Measurements from ENCODE around the gene TMEM205.

The TMEM205 gene

GRCh38 chr19:11365557-11366117 lies 19.6 kb upstream of the TMEM205 start:
- no peaks in the 10 kb centered on the region for H3K27me3 ChIP-seq (ENCODE audit: insufficient read depth, low read length)
- TF ChIP-seq, protein P1, sequence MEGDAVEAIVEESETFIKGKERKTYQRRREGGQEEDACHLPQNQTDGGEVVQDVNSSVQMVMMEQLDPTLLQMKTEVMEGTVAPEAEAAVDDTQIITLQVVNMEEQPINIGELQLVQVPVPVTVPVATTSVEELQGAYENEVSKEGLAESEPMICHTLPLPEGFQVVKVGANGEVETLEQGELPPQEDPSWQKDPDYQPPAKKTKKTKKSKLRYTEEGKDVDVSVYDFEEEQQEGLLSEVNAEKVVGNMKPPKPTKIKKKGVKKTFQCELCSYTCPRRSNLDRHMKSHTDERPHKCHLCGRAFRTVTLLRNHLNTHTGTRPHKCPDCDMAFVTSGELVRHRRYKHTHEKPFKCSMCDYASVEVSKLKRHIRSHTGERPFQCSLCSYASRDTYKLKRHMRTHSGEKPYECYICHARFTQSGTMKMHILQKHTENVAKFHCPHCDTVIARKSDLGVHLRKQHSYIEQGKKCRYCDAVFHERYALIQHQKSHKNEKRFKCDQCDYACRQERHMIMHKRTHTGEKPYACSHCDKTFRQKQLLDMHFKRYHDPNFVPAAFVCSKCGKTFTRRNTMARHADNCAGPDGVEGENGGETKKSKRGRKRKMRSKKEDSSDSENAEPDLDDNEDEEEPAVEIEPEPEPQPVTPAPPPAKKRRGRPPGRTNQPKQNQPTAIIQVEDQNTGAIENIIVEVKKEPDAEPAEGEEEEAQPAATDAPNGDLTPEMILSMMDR (IDR thresholded peaks at IDR 0.05; ENCODE audit: low read length) = no peak
- TF ChIP-seq EZH2 (IDR thresholded peaks at IDR 0.05; ENCODE audit: borderline replicate concordance, low read length) = no peak
- H3K4me2 ChIP-seq (ENCODE audit: low read length) = no peak overlapping the region
- no peak overlapping the region for H3K9ac ChIP-seq (ENCODE audit: low read length)
- no peak overlapping the region for H2AFZ ChIP-seq (ENCODE audit: low read length)
- H3K9me3 ChIP-seq (ENCODE audit: low read length) = no peaks in the 10 kb centered on the region
- no peaks in the 10 kb centered on the region for H3K79me2 ChIP-seq (ENCODE audit: insufficient read depth, low read length)
- no peaks in the 10 kb centered on the region for H3F3A ChIP-seq (ENCODE audit: insufficient read depth, low read length)
- H4K20me1 ChIP-seq (ENCODE audit: insufficient read depth, low read length) = no peaks in the 10 kb centered on the region
- H3K36me3 ChIP-seq (ENCODE audit: insufficient read depth, low read length) = peaks cover 3% of the 10 kb centered on the region; the same call in 1 of the 2 replicates
- H3K27ac ChIP-seq (ENCODE audit: low read depth, low read length, poor library complexity, severe bottlenecking) = no peak overlapping the region
- no peak overlapping the region for H3K4me3 ChIP-seq (ENCODE audit: low read depth, low read length, poor library complexity, severe bottlenecking)
- H3K9me2 ChIP-seq (ENCODE audit: low read depth, low read length) = no peaks in the 10 kb centered on the region
- no peaks in the 10 kb centered on the region for H3K4me1 ChIP-seq (ENCODE audit: insufficient read depth, low read length, severe bottlenecking)

GRCh38 chr19:11364935-11365334 lies 18.9 kb upstream of the TMEM205 start:
- Histone ChIP-seq H3K27me3 (ENCODE audit: insufficient read depth, low read length) (no peaks in the 10 kb centered on the region), H3K4me3 (ENCODE audit: low read depth, low read length, poor library complexity, severe bottlenecking) (no peak overlapping the region), H3K27ac (ENCODE audit: low read depth, low read length, poor library complexity, severe bottlenecking) (no peak overlapping the region), H3K9ac (ENCODE audit: low read length) (no peak overlapping the region), H3K36me3 (ENCODE audit: insufficient read depth, low read length) (peaks cover 3% of the 10 kb centered on the region; the same call in 1 of the 2 replicates), H3K9me3 (ENCODE audit: low read length) (no peaks in the 10 kb centered on the region), H3K9me2 (ENCODE audit: low read depth, low read length) (no peaks in the 10 kb centered on the region), H3K4me1 (ENCODE audit: insufficient read depth, low read length, severe bottlenecking) (no peaks in the 10 kb centered on the region), H2AFZ (ENCODE audit: low read length) (no peak overlapping the region), H3K79me2 (ENCODE audit: insufficient read depth, low read length) (no peaks in the 10 kb centered on the region), H3F3A (ENCODE audit: insufficient read depth, low read length) (no peaks in the 10 kb centered on the region), H3K4me2 (ENCODE audit: low read length) (no peak overlapping the region), H4K20me1 (ENCODE audit: insufficient read depth, low read length) (no peaks in the 10 kb centered on the region)
- no peak for TF ChIP-seq EZH2 (IDR thresholded peaks at IDR 0.05; ENCODE audit: borderline replicate concordance, low read length)
- TF ChIP-seq, protein P1 (IDR thresholded peaks at IDR 0.05; ENCODE audit: low read length) = no peak

DNA sequence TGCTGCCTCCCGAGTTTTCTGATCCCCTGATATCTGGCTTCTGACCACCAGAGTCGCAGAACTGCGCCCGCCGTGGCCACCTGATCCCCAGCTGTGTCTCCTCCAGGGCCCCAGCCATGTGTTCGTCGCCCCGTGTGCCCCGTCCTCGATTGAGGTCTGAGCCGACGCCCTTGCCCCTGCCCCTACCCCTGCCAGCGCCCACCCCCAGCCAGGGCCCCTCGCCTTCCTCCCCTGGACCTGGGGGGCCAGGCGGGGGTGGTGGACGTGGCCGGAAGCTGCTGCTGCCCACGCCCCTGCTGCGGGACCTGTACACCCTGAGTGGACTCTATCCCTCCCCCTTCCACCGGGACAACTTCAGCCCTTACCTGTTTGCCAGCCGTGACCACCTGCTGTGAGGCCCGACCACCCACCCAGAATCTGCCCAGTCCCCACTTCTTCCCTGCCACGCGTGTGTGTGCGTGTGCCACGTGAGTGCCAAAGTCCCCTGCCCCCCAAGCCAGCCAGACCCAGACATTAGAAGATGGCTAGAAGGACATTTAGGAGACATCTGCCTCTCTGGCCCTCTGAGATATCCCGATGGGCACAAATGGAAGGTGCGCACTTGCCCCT lies 18.3 kb upstream of the TMEM205 start:
- no peak overlapping the region for H3K4me3 ChIP-seq (ENCODE audit: low read depth, low read length, poor library complexity, severe bottlenecking)
- no peaks in the 10 kb centered on the region for H3K9me3 ChIP-seq (ENCODE audit: low read length)
- no peaks in the 10 kb centered on the region for H4K20me1 ChIP-seq (ENCODE audit: insufficient read depth, low read length)
- peaks cover 3% of the 10 kb centered on the region; the same call in 1 of the 2 replicates for H3K36me3 ChIP-seq (ENCODE audit: insufficient read depth, low read length)
- no peak for TF ChIP-seq EZH2 (IDR thresholded peaks at IDR 0.05; ENCODE audit: borderline replicate concordance, low read length)
- TF ChIP-seq, protein P1 (IDR thresholded peaks at IDR 0.05; ENCODE audit: low read length) = no peak
- no peak overlapping the region for H3K9ac ChIP-seq (ENCODE audit: low read length)
- H3K79me2 ChIP-seq (ENCODE audit: insufficient read depth, low read length) = no peaks in the 10 kb centered on the region
- H2AFZ ChIP-seq (ENCODE audit: low read length) = no peak overlapping the region
- H3F3A ChIP-seq (ENCODE audit: insufficient read depth, low read length) = no peaks in the 10 kb centered on the region
- H3K27me3 ChIP-seq (ENCODE audit: insufficient read depth, low read length) = no peaks in the 10 kb centered on the region
- H3K4me2 ChIP-seq (ENCODE audit: low read length) = no peak overlapping the region
- H3K9me2 ChIP-seq (ENCODE audit: low read depth, low read length) = no peaks in the 10 kb centered on the region
- no peaks in the 10 kb centered on the region for H3K4me1 ChIP-seq (ENCODE audit: insufficient read depth, low read length, severe bottlenecking)
- no peak overlapping the region for H3K27ac ChIP-seq (ENCODE audit: low read depth, low read length, poor library complexity, severe bottlenecking)
